Type B pancreatic cell (in vitro differentiated cells): Measurements from ENCODE around the gene LRRC25. TPM values are rescaled to one million over a fixed set of nuclear protein-coding genes. Genes with fewer than 3 reads are reported as not detected.
A peak's percentile ranks its signal among the peaks of the same experiment; 100 is the strongest.

Experiments
- DNase-seq: peaks from one replicate; pipeline ENCODE4 v3.0.0; 2021; ENCODE audit warnings: mixed read lengths; ENCODE audit not compliant: unreplicated experiment; ENCODE audit errors: extremely low spot score
- H3K27ac Mint-ChIP-seq: 2 replicates; pipeline ENCODE4 v1.8.0; 2021; ENCODE audit warnings: mild to moderate bottlenecking, mixed read lengths
- H3K27me3 Mint-ChIP-seq: 2 replicates; pipeline ENCODE4 v1.8.0; 2021; ENCODE audit warnings: mixed read lengths
- H3K36me3 Mint-ChIP-seq: 2 replicates; pipeline ENCODE4 v1.8.0; 2021; ENCODE audit warnings: mixed read lengths
- H3K4me1 Mint-ChIP-seq: one replicate; pipeline ENCODE4 v1.8.0; 2021; ENCODE audit warnings: mixed read lengths; ENCODE audit not compliant: unreplicated experiment
- H3K4me3 Mint-ChIP-seq: 2 replicates; pipeline ENCODE4 v1.8.0; 2021; ENCODE audit warnings: mild to moderate bottlenecking, mixed read lengths
- H3K9me3 Mint-ChIP-seq: 2 replicates; pipeline ENCODE4 v1.8.0; 2021; ENCODE audit warnings: mixed read lengths
- total RNA-seq: library from RNA; stranded (reverse); gene quantifications from 2 replicates; pipeline ENCODE4 v1.2.1, GENCODE V29; 2021; ENCODE audit warnings: low replicate concordance
- TF ChIP-seq, protein P1 (sequence below): fragments of 200-600 bp; sonication (generic); conservative IDR thresholded peaks from 2 replicates; pipeline ENCODE4 v1.5.0; 2021; ENCODE audit warnings: antibody characterized with exemption, mild to moderate bottlenecking

The LRRC25 gene
- total RNA-seq, 1 donor from 2014 or later = 0.19 TPM

GRCh38 chr19:18433735-18434398, 36.4 kb upstream of the LRRC25 start:
- DNase-seq = no peak
- no peaks in the 10 kb centered on the region for H3K27me3 Mint-ChIP-seq
- peak overlapping the region; percentile 81 for H3K4me3 Mint-ChIP-seq
- H3K36me3 Mint-ChIP-seq = no peaks in the 10 kb centered on the region
- no peaks in the 10 kb centered on the region for H3K9me3 Mint-ChIP-seq
- no peak overlapping the region for H3K27ac Mint-ChIP-seq
- peaks cover 13% of the 10 kb centered on the region for H3K4me1 Mint-ChIP-seq
- TF ChIP-seq, protein P1, sequence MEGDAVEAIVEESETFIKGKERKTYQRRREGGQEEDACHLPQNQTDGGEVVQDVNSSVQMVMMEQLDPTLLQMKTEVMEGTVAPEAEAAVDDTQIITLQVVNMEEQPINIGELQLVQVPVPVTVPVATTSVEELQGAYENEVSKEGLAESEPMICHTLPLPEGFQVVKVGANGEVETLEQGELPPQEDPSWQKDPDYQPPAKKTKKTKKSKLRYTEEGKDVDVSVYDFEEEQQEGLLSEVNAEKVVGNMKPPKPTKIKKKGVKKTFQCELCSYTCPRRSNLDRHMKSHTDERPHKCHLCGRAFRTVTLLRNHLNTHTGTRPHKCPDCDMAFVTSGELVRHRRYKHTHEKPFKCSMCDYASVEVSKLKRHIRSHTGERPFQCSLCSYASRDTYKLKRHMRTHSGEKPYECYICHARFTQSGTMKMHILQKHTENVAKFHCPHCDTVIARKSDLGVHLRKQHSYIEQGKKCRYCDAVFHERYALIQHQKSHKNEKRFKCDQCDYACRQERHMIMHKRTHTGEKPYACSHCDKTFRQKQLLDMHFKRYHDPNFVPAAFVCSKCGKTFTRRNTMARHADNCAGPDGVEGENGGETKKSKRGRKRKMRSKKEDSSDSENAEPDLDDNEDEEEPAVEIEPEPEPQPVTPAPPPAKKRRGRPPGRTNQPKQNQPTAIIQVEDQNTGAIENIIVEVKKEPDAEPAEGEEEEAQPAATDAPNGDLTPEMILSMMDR = no peak

DNA sequence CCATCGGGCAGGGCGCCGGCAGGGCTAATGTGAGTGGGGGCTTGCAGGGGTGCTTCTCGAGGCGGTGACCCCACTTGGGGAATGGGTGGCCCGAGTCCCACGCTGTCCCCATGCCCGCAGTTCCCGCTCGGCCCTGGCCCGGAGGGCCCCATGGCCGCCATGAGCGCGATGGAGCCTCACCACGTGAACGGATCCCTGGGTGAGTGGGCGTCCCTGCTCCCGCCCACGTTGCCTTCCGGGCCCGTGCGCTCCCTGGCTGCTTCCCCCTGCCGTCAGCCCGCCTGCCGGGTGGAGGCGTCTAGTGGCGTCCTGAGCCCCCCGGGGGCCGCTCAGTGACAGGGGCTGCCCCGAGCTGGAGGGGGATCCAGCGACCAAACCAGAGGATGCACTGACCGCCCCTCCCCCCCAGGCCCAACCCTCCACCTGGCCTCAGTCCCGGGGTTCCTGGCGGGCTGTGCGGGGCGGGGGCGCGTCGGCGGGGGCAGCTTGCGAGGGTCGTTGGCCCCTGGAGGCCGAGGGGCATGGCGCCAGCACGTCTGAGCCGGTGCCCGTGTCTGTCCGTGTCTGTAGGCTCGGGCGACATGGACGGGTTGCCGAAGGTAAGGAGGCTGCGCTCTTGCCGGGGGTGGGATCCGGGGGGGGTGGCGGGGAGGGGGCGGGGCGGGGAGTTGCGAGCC, 35.7 kb upstream of the LRRC25 start:
- TF ChIP-seq, protein P1 = no peak
- H3K36me3 Mint-ChIP-seq = no peaks in the 10 kb centered on the region
- no peak overlapping the region for H3K4me3 Mint-ChIP-seq

GRCh38 chr19:18432275-18433014, 35.0 kb upstream of the LRRC25 start:
- TF ChIP-seq, protein P1 = no peak
- Mint-ChIP-seq H3K9me3 (no peaks in the 10 kb centered on the region), H3K27me3 (no peaks in the 10 kb centered on the region), H3K4me3 (peak overlapping the region; percentile 36), H3K27ac (peak overlapping the region; percentile 48), H3K36me3 (no peaks in the 10 kb centered on the region), H3K4me1 (peaks cover 12% of the 10 kb centered on the region)
- no peak for DNase-seq

More for the DNA sequence above, 35.7 kb upstream of the LRRC25 start:
- Mint-ChIP-seq H3K27me3 (no peaks in the 10 kb centered on the region), H3K4me1 (peaks cover 12% of the 10 kb centered on the region), H3K9me3 (no peaks in the 10 kb centered on the region), H3K27ac (no peak overlapping the region)
- DNase-seq = no peak

DNA sequence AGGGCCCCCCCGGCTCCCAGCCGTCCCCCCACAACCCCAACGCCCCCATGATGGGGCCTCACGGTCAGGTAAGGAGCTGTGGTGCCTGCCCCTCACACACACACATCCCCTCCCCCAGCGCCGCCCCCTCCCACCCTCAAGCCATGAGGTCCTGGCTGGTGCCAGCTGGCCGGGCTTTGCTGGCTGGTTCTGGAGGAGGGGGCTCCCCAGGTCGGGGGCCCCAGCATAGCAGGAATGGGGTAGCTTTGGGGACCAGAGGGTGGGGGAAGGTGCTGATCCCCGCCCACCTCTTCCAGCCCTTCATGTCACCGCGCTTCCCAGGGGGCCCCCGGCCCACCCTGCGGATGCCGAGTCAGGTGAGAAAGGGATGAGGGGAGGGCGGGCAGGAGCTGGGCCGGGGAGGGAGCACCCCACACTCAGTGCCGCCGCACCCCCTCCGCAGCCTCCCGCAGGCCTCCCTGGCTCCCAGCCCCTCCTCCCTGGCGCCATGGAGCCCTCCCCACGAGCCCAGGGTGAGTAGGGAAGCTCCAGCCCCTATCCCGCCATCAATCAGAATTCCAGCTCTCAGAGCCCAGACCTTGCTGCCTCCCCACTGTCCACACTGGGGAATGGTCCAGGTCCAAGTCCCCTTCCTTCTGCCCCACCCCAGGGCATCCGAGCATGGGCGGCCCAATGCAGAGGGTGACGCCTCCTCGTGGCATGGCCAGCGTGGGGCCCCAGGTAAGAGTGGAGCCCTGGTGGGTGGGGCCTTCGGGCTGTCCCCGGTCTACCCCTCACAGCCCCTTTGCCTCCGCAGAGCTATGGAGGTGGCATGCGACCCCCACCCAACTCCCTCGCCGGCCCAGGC, 34.2 kb upstream of the LRRC25 start:
- peaks cover 12% of the 10 kb centered on the region for H3K4me1 Mint-ChIP-seq
- H3K27me3 Mint-ChIP-seq = no peaks in the 10 kb centered on the region
- TF ChIP-seq, protein P1 = no peak
- H3K36me3 Mint-ChIP-seq = no peaks in the 10 kb centered on the region
- H3K9me3 Mint-ChIP-seq = no peaks in the 10 kb centered on the region
- DNase-seq = no peak
- no peak overlapping the region for H3K4me3 Mint-ChIP-seq
- H3K27ac Mint-ChIP-seq = peak overlapping the region; percentile 48
